Fibroblast of pulmonary artery (primary cell): ENCODE data around the gene PSTPIP1.

Source experiments
- DNase-seq: peaks from one replicate; pipeline ENCODE4 v3.0.0-alpha.2; 2010; ENCODE audit warnings: low read depth
- H3K4me3 ChIP-seq: replicated peaks from 2 replicates; pipeline ENCODE4 v1.5.1; 2011; ENCODE audit warnings: low read depth, mild to moderate bottlenecking, control low read depth, low read length, moderate library complexity
- CTCF ChIP-seq: IDR thresholded peaks from 2 replicates; pipeline ENCODE4 v1.5.1; 2011; ENCODE audit warnings: mild to moderate bottlenecking, control low read depth, low read length, inconsistent platforms; ENCODE audit errors: missing control alignments

Gene PSTPIP1

GRCh38 chr15:76978522-76979330 is 16.2 kb upstream of the PSTPIP1 start:
- TF ChIP-seq CTCF: no peak
- no peak overlapping the region for H3K4me3 ChIP-seq
- no peak for DNase-seq

- no peak for TF ChIP-seq CTCF
- no peak for DNase-seq
Measured at GRCh38 chr15:76979331-76979925, 15.5 kb upstream of the PSTPIP1 start.

GRCh38 chr15:76979996-76980520 is 14.9 kb upstream of the PSTPIP1 start:
- TF ChIP-seq CTCF: no peak
- DNase-seq: no peak
- no peak overlapping the region for H3K4me3 ChIP-seq

More at GRCh38 chr15:76979331-76979925, 15.5 kb upstream of the PSTPIP1 start:
- no peak overlapping the region for H3K4me3 ChIP-seq

- H3K4me3 ChIP-seq: no peak overlapping the region
- no peak for DNase-seq
- no peak for TF ChIP-seq CTCF
Measured at GRCh38 chr15:76982356-76982755, 12.6 kb upstream of the PSTPIP1 start.

- DNase-seq: no peak
- H3K4me3 ChIP-seq: no peak overlapping the region
- TF ChIP-seq CTCF: no peak
Measured at GRCh38 chr15:76982756-76983155, 12.2 kb upstream of the PSTPIP1 start.

- no peak for TF ChIP-seq CTCF
- no peak overlapping the region for H3K4me3 ChIP-seq
- no peak for DNase-seq
Measured at GRCh38 chr15:76983590-76984375, 11.1 kb upstream of the PSTPIP1 start.
